ENCODE measurements around the gene DHCR24.

Gene DHCR24

DNA sequence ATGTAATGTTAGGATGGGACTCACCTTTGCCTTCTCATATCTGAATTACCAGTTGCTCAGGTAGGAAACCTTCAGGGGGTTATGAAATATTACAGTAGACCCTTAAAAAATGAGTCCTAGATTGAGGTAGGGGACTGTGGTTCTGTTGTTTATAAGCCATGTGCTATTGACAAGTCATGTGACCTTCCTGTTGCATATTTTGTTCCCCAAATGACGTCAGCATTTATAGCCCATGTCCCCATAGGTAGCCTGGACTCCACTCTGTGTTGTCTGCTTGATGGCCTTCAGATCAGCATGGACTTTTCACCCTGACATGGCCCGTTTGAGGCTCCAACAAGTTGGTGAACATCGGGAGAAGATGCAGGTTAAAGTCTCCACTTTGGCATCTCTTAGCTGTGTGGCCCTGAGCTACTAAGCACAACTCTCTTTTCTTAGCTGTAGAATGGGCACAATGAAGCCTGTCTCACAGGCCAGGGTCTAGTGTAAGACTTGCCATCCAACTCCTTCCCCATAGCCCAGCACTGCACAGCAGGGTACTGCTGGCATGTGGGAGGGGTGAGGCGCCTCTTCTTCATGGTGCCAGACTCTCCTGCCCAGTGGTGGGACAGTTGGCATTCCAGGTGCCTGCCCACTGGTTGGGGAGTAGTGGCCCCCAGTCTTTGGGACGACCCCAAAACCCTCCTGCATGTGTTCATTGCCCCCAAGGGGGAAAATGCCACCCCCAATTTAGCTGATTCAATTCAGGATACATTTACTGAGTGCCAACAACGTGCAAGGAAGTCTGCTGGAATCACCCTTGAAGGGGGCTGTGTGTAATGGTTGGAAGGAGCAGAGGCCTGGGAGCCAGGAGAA, 49.8 kb downstream of the DHCR24 start:
- no peak for DNase-seq (ENCODE audit: extremely low read depth, insufficient read length)
- H3K36me3 ChIP-seq (ENCODE audit: control insufficient read depth, insufficient read depth, low read length): no peaks in the 10 kb centered on the region
- H3K27me3 ChIP-seq (replicated peaks; ENCODE audit: control insufficient read depth, insufficient read depth, low read length): no peaks in the 10 kb centered on the region
- TF ChIP-seq, protein P1, sequence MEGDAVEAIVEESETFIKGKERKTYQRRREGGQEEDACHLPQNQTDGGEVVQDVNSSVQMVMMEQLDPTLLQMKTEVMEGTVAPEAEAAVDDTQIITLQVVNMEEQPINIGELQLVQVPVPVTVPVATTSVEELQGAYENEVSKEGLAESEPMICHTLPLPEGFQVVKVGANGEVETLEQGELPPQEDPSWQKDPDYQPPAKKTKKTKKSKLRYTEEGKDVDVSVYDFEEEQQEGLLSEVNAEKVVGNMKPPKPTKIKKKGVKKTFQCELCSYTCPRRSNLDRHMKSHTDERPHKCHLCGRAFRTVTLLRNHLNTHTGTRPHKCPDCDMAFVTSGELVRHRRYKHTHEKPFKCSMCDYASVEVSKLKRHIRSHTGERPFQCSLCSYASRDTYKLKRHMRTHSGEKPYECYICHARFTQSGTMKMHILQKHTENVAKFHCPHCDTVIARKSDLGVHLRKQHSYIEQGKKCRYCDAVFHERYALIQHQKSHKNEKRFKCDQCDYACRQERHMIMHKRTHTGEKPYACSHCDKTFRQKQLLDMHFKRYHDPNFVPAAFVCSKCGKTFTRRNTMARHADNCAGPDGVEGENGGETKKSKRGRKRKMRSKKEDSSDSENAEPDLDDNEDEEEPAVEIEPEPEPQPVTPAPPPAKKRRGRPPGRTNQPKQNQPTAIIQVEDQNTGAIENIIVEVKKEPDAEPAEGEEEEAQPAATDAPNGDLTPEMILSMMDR (IDR thresholded peaks at IDR 0.05; ENCODE audit: insufficient read depth, low read length, poor library complexity, severe bottlenecking): no peak
- no peak overlapping the region for H3K4me3 ChIP-seq (replicated peaks; ENCODE audit: low read depth, low read length)

DNA sequence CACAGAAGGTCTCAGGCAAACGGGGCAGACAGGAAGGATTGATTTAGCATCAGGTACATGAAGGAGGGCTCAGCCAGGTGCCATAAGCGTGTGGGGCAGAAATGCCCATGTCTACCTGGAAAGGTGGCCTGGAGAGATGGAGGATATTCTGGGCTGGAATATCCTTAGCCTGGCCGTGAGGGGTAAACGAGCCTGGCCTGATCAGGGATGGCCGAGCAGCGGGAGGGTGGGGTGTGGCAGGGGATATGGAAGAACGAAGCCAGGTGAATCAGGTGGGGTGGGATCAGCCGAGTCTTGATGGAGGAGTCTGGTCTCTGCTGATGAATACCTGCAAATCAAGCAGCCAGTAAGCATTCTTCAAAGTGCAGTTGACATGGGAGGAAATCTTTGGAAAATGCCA, 50.4 kb downstream of the DHCR24 start:
- no peak overlapping the region for H3K4me3 ChIP-seq (replicated peaks; ENCODE audit: low read depth, low read length)
- DNase-seq (ENCODE audit: extremely low read depth, insufficient read length): no peak
- H3K36me3 ChIP-seq (ENCODE audit: control insufficient read depth, insufficient read depth, low read length): no peaks in the 10 kb centered on the region
- H3K27me3 ChIP-seq (replicated peaks; ENCODE audit: control insufficient read depth, insufficient read depth, low read length): no peaks in the 10 kb centered on the region
- TF ChIP-seq, protein P1 (IDR thresholded peaks at IDR 0.05; ENCODE audit: insufficient read depth, low read length, poor library complexity, severe bottlenecking): no peak

DNA sequence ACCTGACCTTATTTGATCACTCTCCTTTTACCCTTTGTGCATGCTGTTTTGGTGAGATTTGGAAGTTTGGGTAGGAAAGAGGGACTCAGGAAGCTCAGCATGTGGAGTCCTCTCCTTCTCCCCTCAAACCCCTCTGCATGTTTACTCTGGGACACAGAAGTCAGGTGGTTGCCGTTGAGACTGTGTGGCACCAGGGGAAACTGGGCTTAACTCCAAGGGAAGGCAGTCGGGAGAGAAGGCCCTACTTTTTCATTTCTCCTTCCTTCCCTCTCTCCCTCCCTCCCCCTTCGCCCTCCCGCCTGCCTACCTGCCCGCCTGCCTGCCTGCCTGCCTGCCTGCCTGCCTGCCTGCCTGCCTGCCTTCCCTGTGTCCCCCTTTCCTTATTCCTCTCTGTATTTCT, 51.0 kb downstream of the DHCR24 start:
- Histone ChIP-seq H3K36me3 (ENCODE audit: control insufficient read depth, insufficient read depth, low read length) (no peaks in the 10 kb centered on the region), H3K4me3 (replicated peaks; ENCODE audit: low read depth, low read length) (no peak overlapping the region), H3K27me3 (replicated peaks; ENCODE audit: control insufficient read depth, insufficient read depth, low read length) (no peaks in the 10 kb centered on the region)
- DNase-seq (ENCODE audit: extremely low read depth, insufficient read length): no peak
- TF ChIP-seq, protein P1 (IDR thresholded peaks at IDR 0.05; ENCODE audit: insufficient read depth, low read length, poor library complexity, severe bottlenecking): no peak

DNA sequence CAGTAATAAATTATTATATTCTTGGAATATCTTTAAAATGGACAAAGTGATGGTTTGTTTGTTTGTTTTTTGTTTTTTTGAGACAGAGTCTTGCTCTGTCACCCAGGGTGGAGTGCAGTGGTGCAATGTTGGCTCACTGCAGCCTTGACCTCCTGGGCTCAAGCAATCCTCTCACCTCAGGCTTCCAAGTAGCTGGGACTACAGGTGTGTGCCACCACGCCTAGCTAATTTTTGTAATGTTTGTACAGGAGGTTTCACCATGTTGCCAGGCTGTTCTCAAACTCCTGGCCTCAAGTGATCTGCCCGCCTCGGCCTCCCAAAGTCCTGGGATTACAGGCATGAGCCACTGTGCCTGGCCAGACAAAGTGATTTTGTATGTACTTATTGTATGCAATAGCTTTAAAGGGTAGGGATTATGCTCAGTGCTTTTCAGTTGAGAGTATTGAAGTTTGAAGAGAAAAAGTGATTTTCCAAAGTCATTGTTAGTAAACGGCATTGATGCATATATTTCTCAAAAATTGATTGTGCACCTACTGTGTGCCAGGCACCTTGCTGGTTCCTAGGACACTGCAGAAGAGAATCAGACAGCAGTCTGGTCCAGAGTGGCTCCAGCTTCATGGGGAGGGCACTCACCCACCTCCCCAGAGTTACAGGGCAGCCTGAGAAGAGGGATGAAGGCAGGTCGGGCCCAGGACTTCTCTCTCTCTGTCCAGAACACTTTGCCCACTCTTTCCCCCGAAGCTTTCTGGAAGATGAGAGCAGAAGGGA, 51.7 kb downstream of the DHCR24 start:
- TF ChIP-seq, protein P1 (IDR thresholded peaks at IDR 0.05; ENCODE audit: insufficient read depth, low read length, poor library complexity, severe bottlenecking): no peak
- DNase-seq (ENCODE audit: extremely low read depth, insufficient read length): no peak
- Histone ChIP-seq H3K36me3 (ENCODE audit: control insufficient read depth, insufficient read depth, low read length) (no peaks in the 10 kb centered on the region), H3K4me3 (replicated peaks; ENCODE audit: low read depth, low read length) (no peak overlapping the region), H3K27me3 (replicated peaks; ENCODE audit: control insufficient read depth, insufficient read depth, low read length) (no peaks in the 10 kb centered on the region)

DNA sequence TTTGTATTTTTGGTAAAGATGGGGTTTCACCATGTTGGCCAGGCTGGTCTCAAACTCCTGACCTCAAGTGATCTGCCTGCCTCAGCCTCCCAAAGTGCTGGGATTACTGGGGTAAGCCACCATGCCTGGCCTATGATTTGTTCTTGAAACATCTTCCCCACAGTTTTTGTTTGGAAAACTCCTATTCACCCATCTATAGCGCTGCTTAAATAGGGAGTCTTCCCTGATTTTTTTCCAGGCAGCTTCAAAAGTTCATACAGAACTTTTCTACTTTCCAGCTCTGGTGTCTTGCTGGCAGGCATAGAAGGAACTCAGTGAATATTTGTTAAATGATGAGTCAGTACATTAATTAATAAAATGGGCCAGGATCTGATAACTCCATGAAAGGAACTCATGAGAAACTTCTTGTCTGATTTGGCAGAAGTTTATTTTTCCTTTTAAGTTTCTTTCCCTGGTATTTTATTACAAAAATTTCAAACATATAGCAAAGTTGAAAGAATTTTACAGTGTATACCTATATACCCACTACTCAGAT, 52.9 kb downstream of the DHCR24 start:
- DNase-seq (ENCODE audit: extremely low read depth, insufficient read length): no peak
- Histone ChIP-seq H3K27me3 (replicated peaks; ENCODE audit: control insufficient read depth, insufficient read depth, low read length) (no peaks in the 10 kb centered on the region), H3K4me3 (replicated peaks; ENCODE audit: low read depth, low read length) (no peak overlapping the region), H3K36me3 (ENCODE audit: control insufficient read depth, insufficient read depth, low read length) (no peaks in the 10 kb centered on the region)
- TF ChIP-seq, protein P1 (IDR thresholded peaks at IDR 0.05; ENCODE audit: insufficient read depth, low read length, poor library complexity, severe bottlenecking): no peak

All from GM06990 (cell line).